Neutrophil (primary cell): ENCODE measurements around the gene RAD51B.

Experiments used
- H3K27ac ChIP-seq: fragments of 200-600 bp; sonication (generic); 2 replicates; pipeline ENCODE4 v1.5.1; 2016; ENCODE audit warnings: mild to moderate bottlenecking, moderate library complexity
- H3K27me3 ChIP-seq: fragments of 200-600 bp; sonication (generic); 2 replicates; pipeline ENCODE4 v1.6.0; 2016; ENCODE audit warnings: mild to moderate bottlenecking
- H3K36me3 ChIP-seq: fragments of 200-600 bp; sonication (generic); 2 replicates; pipeline ENCODE4 v1.5.1; 2017
- H3K4me1 ChIP-seq, 2 experiments: fragments of 200-600 bp in 1 of 2; sonication (generic) in 1 of 2; 1 replicate in 1 of 2; 2 replicates in 1 of 2; pipeline versions ENCODE4 v1.5.1 to v1.6.1; 2013 to 2016; ENCODE audit warnings: low read depth in 1 of 2, low read length in 1 of 2, mild to moderate bottlenecking in 1 of 2, moderate library complexity in 1 of 2; ENCODE audit not compliant: control insufficient read depth in 1 of 2, insufficient read depth in 1 of 2
- H3K4me3 ChIP-seq, 2 experiments: fragments of 200-600 bp in 1 of 2; sonication (generic) in 1 of 2; 1 replicate in 1 of 2; 2 replicates in 1 of 2; pipeline ENCODE4 v1.5.1; 2013 to 2016; ENCODE audit warnings: low read depth in 1 of 2, low read length in 1 of 2, mild to moderate bottlenecking in 1 of 2, moderate library complexity in 1 of 2
- H3K9me3 ChIP-seq: fragments of 200-600 bp; sonication (generic); 2 replicates; pipeline ENCODE4 v1.5.1; 2016
- CTCF ChIP-seq: fragments of 200-600 bp; sonication (generic); IDR thresholded peaks from 2 replicates; pipeline ENCODE4 v1.5.1; 2016; ENCODE audit warnings: antibody characterized with exemption

Gene RAD51B

DNA sequence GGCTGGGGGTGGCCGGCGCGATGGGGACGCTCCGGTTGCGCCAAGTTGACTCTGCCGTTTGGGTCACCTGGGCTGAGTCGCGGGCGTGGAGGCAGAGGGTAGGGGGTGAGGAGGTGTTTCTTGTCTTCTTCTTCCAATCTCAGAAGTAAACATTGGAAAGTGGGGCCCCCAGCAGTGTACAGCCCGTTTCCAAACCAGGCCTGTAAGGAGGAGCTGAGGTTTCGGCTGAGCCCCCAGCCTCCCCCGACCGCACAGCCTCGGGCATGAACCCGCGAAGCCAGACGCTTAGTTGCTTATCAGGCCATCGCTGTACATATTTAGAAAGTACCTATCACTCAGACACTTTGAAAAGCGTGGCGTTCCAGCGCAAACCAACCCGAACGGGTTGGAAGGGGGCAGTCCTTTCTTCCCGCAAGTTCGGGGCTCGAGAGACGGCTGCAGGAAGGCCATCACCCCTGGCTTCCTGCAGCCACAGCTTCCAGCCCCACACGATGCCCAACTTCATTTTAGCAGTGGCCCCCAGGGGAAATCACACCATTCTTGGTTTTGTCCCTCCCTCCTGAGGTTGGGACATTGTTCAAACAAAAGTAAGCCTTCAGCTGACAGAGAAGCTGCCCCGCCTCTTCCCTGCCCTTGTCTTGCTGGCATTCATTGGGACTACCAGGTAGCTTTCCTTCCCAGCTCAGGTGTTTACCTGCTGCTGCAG lies 809.2 kb downstream of the RAD51B start:
- peaks cover 25 to 26% of the 10 kb centered on the region in 2 experiments for H3K4me1 ChIP-seq
- H3K9me3 ChIP-seq: no peaks in the 10 kb centered on the region
- H3K27ac ChIP-seq: peak overlapping the region; percentile 55
- peak overlapping the region; percentile 44 to 55 for H3K4me3 ChIP-seq
- no peak for TF ChIP-seq CTCF
- no peaks in the 10 kb centered on the region for H3K36me3 ChIP-seq
- H3K27me3 ChIP-seq: peaks cover 51% of the 10 kb centered on the region

GRCh38 chr14:68630081-68630571 lies 810.5 kb downstream of the RAD51B start:
- Histone ChIP-seq H3K36me3 (no peaks in the 10 kb centered on the region), H3K27me3 (peaks cover 51% of the 10 kb centered on the region), H3K27ac (no peak overlapping the region), H3K4me3 (no peak overlapping the region), H3K4me1 (peaks cover 16% of the 10 kb centered on the region in 2 experiments), H3K9me3 (no peaks in the 10 kb centered on the region)
- TF ChIP-seq CTCF: no peak

GRCh38 chr14:68630611-68631393 lies 811.2 kb downstream of the RAD51B start:
- H3K36me3 ChIP-seq: no peaks in the 10 kb centered on the region
- no peak overlapping the region for H3K4me3 ChIP-seq
- no peaks in the 10 kb centered on the region for H3K9me3 ChIP-seq
- H3K27ac ChIP-seq: no peak overlapping the region
- H3K4me1 ChIP-seq: peaks cover 16% of the 10 kb centered on the region in 2 experiments
- TF ChIP-seq CTCF: no peak
- H3K27me3 ChIP-seq: peaks cover 51% of the 10 kb centered on the region

- Histone ChIP-seq H3K4me3 (no peak overlapping the region), H3K4me1 (peaks cover 16% of the 10 kb centered on the region in 2 experiments), H3K36me3 (no peaks in the 10 kb centered on the region), H3K9me3 (no peaks in the 10 kb centered on the region), H3K27ac (no peak overlapping the region), H3K27me3 (peaks cover 51% of the 10 kb centered on the region)
- TF ChIP-seq CTCF: no peak
Measured at GRCh38 chr14:68631394-68632053, 811.9 kb downstream of the RAD51B start.

DNA sequence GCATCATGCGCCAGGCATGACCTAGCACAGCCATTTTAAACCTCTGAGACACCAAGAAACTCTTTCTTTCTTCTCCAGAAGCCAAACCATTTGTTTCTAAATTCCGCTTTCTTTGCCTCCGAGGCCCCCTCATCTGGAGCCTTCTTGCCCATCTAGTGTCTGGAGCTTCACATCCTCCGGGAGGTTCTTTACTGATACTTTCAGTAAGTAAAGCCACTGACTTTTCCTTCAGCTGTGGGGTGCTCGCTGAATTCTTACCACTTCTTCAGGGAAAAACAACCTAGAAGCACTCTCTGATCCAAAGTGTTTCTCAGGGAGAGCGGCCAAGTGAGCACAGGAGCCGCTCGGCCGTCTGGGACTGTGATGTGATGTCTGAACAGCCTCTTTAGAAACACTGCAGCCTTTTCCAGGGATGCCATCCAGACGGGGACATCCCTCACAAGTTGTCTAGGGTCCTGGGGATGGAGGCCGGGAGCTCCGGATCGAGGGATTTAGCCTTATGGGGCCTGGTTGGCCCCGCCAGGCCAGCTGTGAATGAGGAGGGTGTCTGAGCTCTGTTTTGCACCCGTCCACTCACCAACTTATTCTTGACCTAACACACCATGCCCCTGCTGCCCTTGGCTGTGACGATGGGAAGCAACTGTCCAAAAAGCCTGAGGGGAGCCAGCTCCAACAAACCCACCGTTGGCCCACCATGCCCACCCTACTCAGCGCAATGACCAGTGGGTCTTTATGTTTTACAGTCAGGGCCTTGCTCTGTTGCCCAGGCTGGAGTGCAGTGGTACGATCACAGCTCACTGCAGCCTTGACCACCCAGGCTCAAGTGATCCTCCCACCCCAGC lies 812.7 kb downstream of the RAD51B start:
- peaks cover 45% of the 10 kb centered on the region for H3K27me3 ChIP-seq
- H3K4me1 ChIP-seq: peaks cover 16% of the 10 kb centered on the region in 2 experiments
- no peaks in the 10 kb centered on the region for H3K9me3 ChIP-seq
- H3K27ac ChIP-seq: no peak overlapping the region
- H3K4me3 ChIP-seq: no peak overlapping the region
- no peaks in the 10 kb centered on the region for H3K36me3 ChIP-seq
- TF ChIP-seq CTCF: no peak
